Fibroblast of villous mesenchyme (primary cell): Measurements from ENCODE around the gene VWA1. TPM values are rescaled to one million over a fixed set of nuclear protein-coding genes. Genes with fewer than 3 reads are reported as not detected.
"Not testable (repeated sequence)": the region's sequence is repeated elsewhere in the genome, so short reads cannot be mapped to it uniquely, and the experiment has no call there.

Experiments
- DNase-seq: peaks from one replicate; pipeline ENCODE4 v3.0.0-alpha.2; 2010; ENCODE audit warnings: low read depth
- H3K4me3 ChIP-seq: 2 replicates; pipeline ENCODE4 v1.5.1; 2011; ENCODE audit warnings: low read depth, mild to moderate bottlenecking, low read length
- total RNA-seq: library from RNA; depleted of rRNA; stranded (reverse); fragments of >200 nt; gene quantifications from 2 replicates; pipeline ENCODE4 v1.2.3, GENCODE V29; 2012
- TF ChIP-seq, protein P1 (sequence below): IDR thresholded peaks from 2 replicates; pipeline ENCODE4 v1.5.1; 2012; ENCODE audit warnings: low read depth, mild to moderate bottlenecking, low read length; ENCODE audit not compliant: insufficient read depth

The VWA1 gene
- total RNA-seq, 1 donor = 5.6 TPM

DNA sequence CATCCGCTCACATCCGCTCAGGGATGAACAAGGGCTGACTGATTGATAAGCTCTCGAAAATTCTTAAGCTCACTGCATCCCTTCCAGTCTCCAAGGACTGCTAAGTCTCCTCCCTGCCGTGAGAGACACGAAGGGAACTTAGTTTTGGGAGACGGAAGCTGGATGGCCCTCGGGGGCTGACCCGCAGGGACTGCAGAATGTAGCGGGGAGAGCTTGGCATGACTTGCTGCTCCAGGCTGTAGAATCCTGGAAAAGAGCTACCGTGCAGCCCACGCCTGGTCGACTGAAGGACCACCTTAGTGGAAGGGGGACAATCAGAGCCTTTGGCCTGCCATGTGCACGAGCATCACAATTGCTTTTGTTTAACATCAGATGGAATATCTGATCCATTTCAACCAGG is 19.7 kb upstream of the VWA1 start:
- H3K4me3 ChIP-seq = no peak overlapping the region
- TF ChIP-seq, protein P1, sequence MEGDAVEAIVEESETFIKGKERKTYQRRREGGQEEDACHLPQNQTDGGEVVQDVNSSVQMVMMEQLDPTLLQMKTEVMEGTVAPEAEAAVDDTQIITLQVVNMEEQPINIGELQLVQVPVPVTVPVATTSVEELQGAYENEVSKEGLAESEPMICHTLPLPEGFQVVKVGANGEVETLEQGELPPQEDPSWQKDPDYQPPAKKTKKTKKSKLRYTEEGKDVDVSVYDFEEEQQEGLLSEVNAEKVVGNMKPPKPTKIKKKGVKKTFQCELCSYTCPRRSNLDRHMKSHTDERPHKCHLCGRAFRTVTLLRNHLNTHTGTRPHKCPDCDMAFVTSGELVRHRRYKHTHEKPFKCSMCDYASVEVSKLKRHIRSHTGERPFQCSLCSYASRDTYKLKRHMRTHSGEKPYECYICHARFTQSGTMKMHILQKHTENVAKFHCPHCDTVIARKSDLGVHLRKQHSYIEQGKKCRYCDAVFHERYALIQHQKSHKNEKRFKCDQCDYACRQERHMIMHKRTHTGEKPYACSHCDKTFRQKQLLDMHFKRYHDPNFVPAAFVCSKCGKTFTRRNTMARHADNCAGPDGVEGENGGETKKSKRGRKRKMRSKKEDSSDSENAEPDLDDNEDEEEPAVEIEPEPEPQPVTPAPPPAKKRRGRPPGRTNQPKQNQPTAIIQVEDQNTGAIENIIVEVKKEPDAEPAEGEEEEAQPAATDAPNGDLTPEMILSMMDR = no peak
- DNase-seq = no peak

DNA sequence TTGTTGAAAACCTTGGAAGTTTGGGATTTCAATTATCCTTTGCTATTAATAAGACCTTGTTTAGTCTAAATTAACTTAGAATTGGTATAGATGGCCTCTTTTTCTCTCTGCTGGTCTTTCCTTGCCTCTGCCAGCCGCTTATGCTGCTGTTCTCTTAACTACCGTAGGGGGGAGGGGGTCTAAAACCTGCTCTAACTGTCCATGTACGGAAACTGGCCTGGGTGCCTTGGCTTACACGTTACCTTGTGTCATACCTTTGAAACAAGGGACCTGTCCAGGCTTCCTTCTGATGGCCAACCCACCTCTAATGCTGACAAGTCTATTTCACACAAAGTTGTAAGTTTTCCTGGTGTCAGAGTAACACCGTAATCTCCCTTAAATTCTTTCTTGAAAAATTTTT is 18.1 kb upstream of the VWA1 start:
- DNase-seq, H3K4me3 ChIP-seq: not testable (repeated sequence)

DNA sequence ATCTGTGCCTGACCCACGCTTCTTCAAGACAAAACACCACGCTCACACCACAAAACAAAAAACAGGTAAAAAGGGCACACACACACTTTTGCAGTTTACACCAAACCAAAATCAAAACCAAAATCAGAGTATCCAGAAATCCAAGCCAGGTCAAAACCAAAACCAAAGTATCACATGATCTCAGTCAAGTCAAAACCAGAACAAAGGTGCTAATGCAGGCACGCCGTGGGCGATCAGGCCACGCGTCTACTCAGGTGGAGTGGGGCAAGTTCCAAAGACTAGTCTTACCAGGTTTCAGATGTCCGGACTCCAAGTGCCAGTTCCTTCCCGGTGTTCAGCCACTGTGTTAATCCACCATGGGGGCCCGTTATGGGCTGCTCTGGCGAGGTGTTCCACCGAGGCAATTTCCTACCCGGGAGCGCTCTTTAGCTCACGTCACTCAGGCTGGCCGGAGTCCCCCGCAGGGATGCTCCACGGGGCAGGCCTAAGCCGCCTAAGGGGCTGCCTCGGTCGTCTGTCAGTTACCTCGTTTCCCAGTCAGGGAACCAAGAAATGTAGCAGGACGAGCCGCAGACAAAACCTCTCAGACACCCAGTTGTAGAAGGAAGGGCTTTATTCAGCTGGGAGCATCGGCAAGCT is 17.5 kb upstream of the VWA1 start:
- not testable (repeated sequence) for DNase-seq, H3K4me3 ChIP-seq

DNA sequence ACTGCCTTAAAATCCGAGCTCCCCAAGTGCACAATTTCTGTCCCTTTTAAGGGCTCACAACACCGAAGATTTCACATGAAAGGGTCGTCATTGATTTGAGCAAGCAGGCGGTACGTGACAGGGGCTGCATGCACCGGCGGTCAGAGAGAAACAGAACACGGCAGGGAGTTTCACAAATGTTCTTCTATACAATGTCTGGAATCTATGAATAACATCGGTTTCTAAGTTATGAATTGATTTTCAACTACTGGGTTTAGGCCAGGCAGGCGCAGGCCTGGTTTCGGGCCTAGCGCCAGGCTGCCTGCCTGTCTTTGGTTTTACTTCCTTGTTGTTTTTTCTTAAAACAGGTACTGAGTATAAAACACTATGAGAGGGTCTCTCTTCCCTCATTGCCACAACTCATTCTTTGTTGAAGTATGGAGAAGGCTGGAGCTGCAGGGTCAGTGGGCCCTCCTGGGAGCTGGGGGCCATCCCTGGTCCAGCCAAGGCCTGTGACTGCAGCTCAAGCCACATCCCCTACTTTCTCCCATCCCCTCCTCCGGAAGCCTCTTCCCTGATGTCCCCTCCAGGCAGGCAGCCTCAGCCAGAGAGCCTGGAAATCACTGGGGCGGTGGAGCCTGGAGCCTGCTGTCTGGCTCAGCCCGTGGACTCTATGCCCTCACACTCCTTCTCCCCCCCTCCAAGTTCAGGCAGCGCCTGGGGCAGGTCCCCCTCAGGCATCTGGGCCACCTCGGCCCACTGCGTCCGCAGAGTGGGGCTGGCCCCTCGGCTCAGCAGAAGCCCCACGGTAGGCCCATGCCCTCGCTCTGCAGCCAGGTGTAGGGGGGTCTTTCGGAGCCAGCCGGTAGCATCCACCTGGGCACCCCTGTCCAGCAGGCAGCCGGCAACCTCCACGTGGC is 16.8 kb upstream of the VWA1 start:
- DNase-seq = no peak
- TF ChIP-seq, protein P1 = no peak

DNA sequence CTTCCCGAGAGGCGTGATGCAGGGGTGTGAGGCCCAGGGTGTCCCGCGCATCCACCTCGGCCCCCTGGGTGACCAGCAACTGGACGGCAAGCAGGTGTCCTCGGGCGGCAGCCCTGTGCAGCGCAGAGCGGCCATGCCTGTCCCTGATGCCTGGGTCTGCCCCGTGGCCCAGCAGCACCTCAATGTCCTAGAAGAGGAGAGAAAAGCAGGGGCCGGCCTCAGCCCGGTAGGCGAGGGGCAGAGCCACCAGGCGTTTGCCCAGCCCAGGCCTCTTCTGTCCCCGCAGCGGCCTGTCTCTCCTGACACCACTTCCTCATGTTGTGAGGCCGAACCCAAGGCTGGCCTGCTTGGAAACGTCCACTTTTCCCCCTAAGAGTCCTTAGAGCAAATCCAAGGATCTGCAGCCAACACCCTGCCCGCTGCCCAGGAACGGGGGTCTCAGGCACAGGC is 16.1 kb upstream of the VWA1 start:
- DNase-seq = no peak
- TF ChIP-seq, protein P1 = no peak
- H3K4me3 ChIP-seq = no peak overlapping the region

More for the DNA sequence above, 16.8 kb upstream of the VWA1 start:
- no peak overlapping the region for H3K4me3 ChIP-seq

DNA sequence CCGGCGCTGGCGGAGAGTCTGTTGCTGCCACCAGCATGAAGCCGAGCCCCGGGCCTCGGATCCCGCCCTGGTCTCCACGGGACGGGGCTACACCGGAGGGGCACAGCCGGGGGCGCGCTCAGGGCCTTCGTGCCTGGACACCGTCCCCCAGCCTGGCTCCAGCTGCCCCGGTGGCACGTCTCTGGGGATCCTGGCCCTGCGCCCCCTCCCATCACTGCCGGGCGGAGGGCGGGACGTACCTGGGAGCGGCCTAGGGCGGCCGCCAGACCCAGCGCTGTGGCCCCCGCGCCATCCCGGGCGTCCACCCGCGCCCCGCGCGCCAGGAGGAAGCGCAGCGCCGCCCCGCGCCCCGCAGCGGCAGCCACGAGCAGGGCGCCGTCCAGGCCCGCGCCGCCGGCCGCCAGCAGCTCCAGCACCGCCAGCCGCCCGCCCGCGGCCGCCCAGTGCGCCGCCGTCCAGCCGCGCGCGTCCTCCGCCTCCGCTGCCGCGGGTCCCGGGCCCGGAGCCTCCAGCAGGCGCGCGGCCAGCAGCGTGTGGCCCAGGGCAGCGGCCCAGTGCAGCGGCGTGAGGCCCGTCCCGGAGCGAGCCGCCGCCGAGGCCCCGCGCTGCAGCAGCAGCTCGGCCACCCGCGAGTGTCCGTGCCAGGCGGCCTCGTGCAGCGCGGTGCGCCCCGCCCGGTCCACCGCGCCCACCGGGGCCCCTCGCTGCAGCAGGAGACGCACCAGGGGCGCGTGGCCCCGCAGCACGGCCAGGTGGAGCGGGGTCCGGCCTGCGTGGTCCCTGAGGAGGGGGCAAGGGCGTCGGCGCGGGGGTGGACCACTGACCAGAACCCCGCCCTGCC is 15.5 kb upstream of the VWA1 start:
- DNase-seq = no peak
- TF ChIP-seq, protein P1 = no peak
- H3K4me3 ChIP-seq = peak overlapping the region; percentile 32

DNA sequence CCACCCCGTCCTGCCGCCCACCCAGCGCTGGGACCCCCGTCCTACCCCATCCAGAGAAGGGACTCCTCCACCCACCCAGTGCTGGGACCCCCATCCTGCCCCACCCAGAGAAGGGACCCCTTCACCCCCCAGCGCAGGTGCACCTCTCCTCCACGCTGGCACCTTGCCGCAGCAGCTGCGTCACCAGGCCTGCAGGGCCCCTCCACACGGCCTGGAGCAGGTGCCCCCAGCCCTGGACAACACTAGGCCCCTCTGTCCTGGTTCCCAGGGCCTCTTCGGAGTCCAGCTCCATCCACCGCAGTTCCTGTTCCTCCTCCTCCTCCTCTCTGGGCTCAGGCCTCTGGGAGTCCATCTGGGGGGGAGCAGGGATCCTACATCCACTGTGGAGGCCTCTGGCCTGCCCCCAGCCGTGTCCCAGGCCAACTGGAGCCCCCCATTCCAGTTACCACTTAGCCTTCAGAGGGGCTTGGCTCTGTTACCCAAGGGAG is 14.8 kb upstream of the VWA1 start:
- TF ChIP-seq, protein P1 = no peak
- H3K4me3 ChIP-seq = no peak overlapping the region
- no peak for DNase-seq
